HG03571 (cell line): ENCODE data around the gene BRMS1.

Experiments
- ATAC-seq: cut with Tn5 transposase; IDR thresholded peaks from one replicate; pipeline ENCODE4 v1.9.1; 2021; ENCODE audit not compliant: unreplicated experiment

BRMS1 gene

GRCh38 chr11:66338276-66339161 lies 6.4 kb downstream of the BRMS1 start:
- no peak for ATAC-seq

GRCh38 chr11:66337103-66337899 lies 7.6 kb downstream of the BRMS1 start:
- no peak for ATAC-seq

- no peak for ATAC-seq
These were observed 8.4 kb downstream of the BRMS1 start, which contains the start of gene RIN1 for GRCh38 chr11:66336234-66337102. TSS of gene RIN1 (minus strand) at chr11:66336434. CDS start at chr11:66336402, 32 bp downstream.

- ATAC-seq: no peak
These were observed 9.2 kb downstream of the BRMS1 start for GRCh38 chr11:66335531-66336233.

- no peak for ATAC-seq
These were observed 10.1 kb downstream of the BRMS1 start for GRCh38 chr11:66334605-66335442.

GRCh38 chr11:66333896-66334604 lies 10.9 kb downstream of the BRMS1 start:
- ATAC-seq: no peak

GRCh38 chr11:66333220-66333877 lies 11.6 kb downstream of the BRMS1 start:
- ATAC-seq: no peak

- no peak for ATAC-seq
These were observed 12.3 kb downstream of the BRMS1 start for GRCh38 chr11:66332371-66333219.

GRCh38 chr11:66331542-66332370 lies 13.1 kb downstream of the BRMS1 start:
- no peak for ATAC-seq

- no peak for ATAC-seq
These were observed 14.0 kb downstream of the BRMS1 start for GRCh38 chr11:66330931-66331330.

- ATAC-seq: no peak
These were observed 15.7 kb downstream of the BRMS1 start for GRCh38 chr11:66329165-66329673.

- no peak for ATAC-seq
These were observed 16.4 kb downstream of the BRMS1 start for GRCh38 chr11:66328302-66329144.

GRCh38 chr11:66328031-66328301 lies 16.9 kb downstream of the BRMS1 start:
- ATAC-seq: no peak

GRCh38 chr11:66327171-66328030 lies 17.5 kb downstream of the BRMS1 start:
- ATAC-seq: no peak
